NCI-H69 (cell line): ENCODE results near the gene ASTN2.
A peak's percentile ranks its signal among the peaks of the same experiment; 100 is the strongest.

ENCODE experiments used
- DNase-seq: peaks from one replicate; lab custom pipeline; 2025; lab: John Stamatoyannopoulos, UW

Gene ASTN2

DNA sequence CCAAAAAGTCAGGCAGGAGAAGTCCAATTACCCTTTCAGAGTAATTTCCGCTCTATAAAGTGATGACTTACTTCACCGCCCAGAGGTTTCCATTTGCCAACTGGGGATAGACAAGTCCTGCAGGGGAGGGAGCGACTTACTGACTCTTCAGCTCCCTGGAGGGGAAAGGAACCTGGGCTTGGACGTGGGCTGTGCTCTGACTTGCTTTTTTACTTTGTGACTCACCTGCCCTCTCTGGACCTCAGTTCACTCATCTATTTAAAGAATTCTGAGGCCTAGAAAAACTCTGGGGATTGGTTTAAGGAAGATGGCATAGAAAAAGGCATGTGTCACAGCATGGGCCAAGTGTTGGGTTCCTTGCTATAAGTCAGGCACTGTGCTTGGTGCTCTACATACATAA is 908.2 kb downstream of the ASTN2 start:
- no peak for DNase-seq

DNA sequence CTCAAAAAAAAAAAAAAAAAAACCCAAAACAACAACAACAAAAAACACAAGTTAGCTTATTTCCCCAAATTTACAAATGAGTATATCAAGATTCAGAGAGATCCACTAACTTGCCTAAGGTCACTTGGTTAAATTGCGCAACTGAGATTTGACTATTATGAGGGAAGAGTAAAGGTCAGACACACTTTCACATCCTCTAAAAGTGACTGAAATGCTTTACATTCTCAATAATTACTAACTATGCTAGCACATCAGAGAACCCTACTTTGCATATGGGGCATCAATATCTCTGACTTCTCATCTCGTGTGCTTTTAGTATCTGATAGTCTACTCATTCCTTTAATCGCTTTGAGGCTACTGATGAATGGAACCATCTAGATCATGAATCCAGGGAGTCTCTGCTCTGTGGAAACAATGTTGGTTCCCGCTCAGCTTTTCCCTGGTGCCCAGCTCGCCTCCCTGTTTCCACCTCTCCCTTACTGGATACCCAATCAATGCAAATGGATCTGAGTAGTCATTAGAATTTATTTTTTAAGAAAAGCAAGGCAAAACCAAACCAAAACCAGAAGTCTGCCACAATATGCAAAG is 909.9 kb downstream of the ASTN2 start:
- DNase-seq, result no peak

DNA sequence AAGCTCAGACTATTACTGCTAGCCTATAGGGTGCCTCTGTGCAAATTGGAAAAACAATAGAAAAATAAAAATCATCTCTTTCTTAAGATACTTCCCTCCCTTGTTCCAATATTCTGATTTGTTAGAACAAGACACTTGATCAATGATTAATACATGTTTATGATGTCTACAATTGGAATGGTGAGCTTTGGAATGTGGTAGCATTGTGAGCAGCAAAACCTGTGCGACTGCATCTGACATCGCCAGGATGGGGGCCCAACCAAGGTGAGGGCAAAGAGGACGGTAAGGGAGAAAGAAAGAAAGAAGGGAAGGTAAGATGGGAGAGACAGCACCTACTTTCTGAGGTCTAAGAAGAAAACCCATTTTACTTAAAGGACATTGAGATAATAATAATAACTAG is 910.8 kb downstream of the ASTN2 start:
- no peak for DNase-seq

DNA sequence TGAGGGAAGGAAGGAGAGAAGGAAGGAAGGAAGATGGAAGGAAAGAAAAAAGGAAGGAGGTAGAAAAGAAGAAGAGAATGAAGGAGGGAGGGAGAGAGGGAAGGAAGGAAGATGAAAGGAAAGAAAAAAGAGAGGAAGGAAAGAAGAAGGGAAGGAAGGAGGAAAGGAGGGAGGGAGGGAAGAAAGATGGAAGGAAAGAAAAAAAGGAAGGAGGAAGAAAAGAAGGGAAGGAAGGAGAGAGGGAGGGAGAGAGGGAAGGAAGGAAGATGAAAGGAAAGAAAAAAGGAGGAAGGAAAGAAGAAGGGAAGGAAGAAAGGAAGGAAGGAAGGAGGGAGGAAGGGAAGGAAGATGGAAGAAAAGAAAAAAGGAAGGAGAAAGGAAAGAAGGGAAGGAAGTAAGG is 912.1 kb downstream of the ASTN2 start:
- no peak for DNase-seq

DNA sequence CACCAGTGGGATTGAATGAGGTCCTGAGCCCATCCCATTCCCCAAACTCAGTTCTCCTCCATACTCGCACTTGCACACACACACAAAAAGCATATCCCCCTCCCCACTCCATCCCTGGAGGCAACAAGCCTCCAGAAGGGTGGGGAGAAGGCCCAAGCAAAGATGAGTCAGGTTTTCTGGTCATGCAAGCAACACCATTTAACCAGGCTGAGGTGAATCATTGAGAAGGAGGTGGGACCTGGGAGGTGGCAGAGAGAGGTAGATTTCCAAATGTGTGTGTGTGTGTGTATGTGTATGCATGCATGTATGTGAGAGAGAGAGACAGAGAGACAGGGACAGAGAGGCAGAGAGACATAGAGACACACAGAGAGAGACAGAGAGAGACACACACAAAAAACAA is 913.0 kb downstream of the ASTN2 start:
- no peak for DNase-seq

DNA sequence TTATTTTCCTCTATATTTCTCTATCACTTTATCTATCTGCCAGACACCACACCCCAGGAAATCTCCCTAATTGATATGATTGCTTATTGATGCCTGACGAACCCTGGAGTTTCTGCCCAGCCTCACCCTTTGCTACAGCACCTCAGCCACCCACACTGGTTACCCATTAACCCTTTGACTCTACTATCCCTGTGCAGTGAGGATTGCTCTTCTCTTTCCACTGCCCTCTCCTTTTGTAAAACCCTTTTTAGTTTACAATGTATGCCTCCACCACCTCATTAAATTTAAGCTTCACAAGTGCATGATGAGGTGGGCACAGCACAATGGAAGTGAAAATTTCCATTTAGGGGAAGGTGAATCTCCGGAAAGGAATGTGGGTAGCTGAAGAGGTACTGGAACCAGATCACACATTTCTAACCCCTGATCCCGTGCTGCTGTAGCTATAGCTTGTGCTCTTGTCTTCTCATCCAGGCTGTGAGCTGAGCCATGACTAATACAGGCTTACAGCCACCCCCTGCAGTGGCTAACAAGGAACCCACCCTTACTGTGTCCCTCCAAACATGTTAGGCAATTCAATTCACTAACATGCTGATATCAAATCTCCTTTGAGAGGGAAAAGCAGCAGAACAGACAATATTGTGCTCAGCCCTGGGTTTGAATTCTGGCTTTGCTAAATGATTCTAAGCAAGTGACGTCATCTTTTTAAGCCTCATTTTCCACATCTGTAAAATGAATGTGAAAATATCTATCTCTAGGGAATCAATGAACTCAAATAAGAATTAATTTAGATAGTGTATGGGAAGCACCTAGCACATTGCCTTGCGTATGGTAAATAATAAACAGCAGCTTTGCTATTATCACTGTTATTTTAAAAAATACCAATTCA is 914.6 kb downstream of the ASTN2 start:
- DNase-seq, result peak; percentile 63

DNA sequence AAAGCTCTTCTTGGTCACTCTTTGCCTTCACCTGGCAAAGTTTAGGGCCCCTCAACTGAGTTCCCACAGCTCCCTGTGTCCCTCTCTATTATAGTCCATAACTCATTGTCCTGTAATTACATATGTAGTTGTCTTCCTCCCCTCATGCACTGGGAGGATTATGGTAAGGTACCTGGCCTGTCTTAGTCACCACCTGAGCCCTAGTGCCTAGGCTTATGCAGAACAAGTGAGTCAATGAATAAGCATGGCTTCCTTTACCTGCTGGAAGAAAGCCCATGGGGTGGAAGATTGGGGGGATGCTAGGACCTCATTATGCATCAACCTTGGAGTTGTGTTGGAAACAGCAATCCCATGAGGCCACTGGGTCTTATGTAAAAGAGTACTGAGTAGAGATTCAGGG is 915.4 kb downstream of the ASTN2 start:
- no peak for DNase-seq

DNA sequence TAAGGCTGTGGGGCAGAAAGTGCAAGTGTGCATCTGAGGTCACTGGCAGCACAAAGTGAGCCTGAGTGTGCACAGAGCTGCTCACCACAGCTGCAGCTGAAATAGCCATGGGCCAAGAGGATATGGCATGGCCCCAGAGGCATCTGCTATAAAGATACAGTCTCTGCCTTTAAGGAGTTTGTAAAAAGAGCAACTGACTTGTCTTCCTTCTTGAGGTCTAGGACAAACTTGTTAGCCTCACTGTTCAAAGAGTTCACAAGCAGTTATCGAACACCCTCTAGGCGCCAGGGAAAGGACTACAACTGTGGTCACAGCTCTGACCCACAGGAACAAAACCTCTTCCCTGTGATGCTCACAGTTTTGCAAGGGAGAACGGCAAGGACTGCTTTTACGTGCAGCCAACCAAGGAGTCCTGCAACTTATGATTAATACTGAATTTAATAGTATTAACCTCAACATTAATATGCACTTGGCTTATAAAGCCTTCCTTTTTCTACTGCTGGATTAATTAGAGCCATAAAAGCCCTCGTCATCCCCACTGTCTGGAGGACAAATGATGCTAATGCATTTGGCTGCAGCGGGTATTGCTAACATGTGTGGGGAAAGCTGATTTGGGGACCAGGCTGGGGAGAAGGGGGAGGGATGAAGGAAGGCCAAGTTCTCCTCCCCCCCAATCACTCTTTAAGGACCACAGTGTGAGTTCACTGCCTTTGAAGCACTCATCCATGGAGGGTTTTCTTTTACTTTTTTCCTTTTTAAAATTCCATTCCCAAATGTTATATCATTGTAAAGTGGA is 917.6 kb downstream of the ASTN2 start:
- DNase-seq, result no peak

DNA sequence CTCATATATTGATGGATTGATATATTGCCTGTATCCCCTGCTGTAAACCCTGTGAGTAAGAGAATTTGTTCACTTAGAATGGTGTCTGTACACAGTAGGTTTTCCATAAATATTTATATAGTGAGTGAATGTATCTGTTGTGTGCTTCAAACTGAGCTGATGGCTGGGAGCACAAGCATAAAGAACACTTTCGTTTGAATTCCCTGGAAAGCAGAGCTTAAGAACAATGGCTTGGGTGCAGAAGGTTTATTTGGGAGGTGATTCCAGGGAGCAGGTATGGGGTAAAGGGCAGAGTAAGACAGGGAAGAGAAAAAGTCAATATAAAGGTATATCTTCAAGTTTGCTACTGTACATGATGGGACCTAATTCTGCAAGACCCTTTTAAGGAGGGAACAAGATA is 918.7 kb downstream of the ASTN2 start:
- DNase-seq, result no peak

DNA sequence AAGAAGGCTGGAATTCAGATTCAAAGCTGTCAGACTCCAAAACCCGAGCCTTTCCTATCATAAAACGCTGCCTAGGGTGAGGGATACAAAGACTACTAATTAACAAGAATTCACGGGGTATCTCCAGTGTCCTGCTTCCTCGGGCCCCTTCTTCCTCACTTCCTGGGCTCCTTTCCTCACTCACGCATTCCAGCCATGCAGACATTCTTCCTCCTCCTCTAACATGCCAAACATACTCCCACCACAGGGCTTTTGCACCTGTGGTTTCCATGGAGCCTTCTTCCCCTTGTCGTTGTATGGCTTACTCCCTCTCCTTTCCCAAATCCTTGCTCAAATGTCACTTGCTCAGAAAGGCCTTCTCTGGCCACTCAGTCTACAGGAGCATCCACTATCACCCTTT is 919.1 kb downstream of the ASTN2 start:
- no peak for DNase-seq

DNA sequence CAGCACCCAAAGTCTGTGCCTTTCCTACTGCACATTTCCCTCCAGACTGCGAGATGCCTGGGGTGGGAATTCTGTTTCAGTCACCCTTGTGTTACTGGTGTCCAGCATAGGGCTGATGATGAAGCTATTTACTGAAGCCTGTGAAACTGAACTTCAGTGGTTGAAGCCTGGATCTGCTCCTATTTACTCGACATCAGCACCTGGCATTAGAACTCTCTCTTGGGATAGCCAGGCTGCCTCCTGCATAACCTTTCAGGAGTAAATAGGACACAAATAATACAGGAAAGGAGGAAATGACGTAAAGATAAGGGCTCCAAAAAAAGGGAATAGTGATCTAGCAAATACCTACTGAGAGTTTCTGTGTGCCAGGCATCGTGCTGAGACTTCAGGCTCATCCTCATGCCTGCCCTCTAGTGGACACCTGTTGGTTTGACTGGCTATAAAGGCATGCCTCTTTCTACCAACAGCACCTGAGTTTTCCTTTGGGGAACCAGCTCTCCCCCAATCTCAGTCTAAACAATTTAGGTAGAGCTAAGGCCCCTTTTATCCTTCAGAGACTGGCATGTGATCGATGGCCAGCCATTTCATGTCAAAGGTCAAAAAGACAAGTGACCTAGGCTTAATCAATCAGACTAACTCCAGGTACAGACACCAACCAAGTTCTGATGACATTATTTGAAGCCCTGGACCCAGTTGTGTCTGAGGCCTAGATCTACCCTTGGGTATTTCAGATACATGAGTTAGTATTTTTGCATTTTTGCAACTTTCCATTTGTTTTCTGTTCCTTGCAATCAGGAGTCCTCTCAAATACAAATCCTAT is 919.8 kb downstream of the ASTN2 start:
- DNase-seq, result peak; percentile 60

DNA sequence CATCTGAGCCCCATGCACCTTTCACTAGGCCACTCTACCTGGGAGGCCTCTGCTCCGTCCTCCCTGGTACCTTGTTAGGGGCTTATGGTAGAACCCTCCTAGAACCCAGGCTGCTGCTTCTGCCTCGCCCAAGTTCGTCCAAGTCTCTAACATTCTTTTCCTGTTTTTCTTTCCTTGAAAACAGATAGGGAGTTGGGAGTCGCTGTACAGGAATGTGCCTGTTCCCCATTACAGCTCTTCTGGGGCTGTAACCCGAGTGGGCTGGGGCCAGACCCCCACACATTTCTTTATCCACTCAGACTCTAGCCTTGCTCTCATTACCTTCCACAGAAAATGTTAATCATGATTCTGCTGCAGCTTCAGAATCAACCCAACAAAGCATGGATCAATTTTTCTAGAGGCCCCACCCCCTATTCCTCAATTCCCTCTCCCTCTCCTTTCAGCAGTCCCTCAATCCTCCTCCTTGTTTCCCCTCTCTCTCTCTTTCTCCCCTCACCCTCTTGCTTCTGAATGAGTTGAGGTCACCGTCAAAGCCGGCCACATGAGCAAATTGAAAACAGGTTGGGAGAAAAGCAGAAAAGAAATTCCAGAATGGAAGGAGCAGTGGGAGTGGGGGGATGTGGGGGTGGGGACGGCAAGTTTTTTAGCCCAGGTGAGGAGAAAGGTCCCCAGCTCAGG is 921.5 kb downstream of the ASTN2 start:
- DNase-seq, result no peak

DNA sequence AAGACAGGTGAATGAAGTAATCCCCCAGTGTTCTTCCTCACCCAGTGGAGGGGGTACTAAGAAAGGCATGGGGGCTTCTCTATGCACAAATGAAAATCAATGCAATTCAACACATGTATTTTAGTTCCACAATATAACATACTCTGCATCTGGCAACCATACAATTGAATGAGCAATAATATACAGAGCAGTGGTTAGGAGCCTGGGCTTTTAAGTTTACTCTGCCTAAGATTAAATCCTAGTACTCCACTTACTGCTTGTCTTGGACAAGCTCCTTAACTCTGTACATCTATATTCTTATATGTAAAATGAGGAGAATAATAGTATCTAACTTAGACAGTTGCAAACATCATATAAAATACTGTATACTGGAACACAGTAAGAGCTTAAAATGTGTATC is 923.2 kb downstream of the ASTN2 start:
- no peak for DNase-seq

DNA sequence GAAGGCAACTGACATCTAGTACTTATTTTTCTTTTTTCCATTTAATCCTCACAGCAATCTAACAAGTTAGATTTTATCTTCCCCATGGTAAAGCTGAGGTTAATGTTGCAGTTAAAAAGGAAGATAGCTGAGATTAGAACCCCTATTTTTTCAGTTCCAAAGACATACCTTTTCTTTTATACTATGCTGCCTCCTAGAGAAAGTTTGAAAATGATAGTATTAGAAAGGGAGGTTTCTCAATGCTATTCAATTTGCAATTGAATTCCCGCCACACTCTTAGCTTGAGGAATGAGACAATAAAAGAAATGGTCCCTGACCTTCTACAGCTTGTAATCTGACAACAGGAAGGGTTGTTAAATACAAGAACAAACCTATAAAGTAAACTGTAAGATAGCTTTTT is 923.6 kb downstream of the ASTN2 start:
- peak; percentile 8 for DNase-seq

DNA sequence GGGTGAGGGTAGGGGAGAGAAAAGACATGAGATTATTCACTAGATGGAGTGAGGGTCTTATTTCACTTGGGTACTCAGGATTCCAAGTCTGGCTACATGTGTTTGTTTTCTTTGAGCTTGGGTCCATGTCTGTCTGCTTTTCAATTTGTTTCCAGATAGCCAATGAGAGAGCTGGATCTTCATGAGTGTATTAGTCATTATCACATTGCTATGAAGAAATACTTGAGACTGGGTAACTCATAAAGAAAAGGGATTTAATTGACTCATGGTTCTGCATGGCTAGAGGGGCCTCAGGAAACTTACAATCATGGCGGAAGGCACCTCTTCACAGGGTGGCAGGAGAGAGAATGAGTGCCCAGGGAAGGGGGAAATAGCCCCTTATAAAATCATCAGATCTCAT is 924.5 kb downstream of the ASTN2 start:
- no peak for DNase-seq

DNA sequence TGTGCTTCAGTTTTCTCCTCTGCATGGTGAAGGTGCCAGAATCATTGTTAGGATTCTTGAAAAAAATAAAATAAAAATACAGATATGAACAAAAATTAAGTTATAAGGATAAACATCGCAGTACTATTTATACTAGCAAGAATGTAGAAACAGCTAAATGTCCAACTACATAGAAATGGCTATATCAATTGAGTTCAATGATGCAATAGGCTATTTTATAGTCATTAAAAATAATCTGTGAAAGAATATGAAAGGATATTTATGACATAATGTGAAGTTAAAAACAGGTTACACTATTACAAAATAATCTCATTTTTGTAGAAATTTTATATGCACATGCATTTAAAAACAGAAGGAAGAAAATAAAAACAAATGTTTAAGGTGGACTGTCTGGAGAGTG is 926.5 kb downstream of the ASTN2 start:
- no peak for DNase-seq

DNA sequence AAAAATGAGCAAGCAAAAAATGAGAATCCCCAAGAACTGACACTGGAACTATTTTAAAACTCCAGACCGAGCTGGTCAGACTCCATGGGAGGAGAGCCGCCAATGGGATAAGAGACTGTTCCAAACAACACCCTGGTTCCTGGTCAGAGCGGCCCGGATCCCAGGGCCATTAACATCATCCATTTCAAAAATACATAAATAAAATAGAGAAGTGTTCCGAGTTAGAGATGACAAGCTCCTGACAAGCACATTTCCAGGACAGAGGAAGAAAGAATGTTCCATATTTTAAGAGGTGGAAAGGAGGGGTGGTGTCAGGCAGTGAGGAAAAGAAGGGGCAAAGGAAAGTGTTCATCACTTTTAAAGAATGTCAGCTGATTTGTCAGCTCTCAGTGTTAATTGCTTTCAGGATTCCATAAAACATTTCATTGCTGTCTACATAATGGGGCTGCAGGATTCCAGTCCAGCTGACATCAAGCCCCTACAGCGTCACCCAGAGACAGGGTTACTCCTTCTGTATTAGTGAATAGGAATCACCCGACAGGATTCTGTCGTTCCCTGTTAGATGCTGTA is 930.3 kb downstream of the ASTN2 start:
- no peak for DNase-seq

DNA sequence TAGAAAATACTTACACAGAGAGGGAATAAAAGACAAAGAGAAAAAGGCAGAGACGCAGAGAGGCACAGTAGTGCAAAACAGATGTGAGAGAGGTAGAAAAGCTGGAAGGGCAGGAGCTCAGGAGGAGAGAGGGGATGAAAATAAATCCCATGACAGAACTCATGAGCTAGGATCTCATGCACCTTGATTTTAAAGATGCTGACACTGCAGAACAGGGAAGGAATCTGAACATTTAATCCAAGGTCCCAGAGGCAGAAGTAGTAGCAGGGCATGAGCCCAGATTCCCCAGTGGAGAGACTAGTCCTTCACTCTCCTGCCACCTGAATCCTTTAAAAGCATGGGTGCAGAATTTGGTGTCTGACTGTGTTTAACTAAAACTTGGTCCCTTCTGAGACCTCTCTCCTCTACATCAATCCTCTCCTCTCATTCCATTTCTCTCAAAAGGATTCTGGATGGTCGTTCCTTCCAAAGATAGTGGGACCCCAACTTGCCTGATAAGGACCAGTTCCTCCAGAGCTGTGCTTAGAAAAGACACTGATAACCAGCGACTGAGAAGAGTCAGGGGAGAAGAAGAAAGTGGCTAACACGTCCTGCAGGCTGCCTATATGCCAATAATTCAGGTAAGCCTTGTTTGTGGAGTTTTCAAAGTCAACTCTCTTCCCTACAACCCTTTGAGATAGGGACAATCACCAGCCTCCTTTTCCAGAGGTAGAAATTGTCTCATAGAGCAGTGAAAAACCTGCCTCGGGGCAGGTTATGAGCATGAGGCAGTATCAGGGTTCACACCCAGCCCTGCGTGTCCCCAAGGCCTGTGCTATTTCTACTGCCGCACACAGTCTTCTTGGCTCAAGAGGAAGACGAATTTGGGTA is 931.0 kb downstream of the ASTN2 start:
- DNase-seq, result no peak

DNA sequence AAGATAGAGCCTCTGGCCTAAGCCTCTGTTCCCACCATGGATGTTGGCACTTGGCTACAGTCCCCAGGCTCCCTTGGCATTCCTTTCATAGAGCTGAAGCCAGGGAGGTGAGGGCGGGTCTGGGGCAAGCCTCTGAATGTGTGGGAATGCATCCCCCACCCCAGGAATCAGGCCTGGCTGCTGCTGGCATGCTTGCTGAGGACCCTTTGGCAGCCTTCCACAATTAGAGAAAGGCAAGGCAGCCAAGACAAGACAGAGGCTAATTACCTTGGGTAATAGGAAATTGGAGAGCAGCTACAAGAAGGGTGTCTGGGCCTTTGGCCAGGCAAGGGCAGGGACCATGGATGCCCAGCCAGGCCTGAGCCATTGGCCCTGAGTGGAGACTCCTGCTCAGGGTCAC is 932.1 kb downstream of the ASTN2 start:
- DNase-seq, result peak; percentile 34

DNA sequence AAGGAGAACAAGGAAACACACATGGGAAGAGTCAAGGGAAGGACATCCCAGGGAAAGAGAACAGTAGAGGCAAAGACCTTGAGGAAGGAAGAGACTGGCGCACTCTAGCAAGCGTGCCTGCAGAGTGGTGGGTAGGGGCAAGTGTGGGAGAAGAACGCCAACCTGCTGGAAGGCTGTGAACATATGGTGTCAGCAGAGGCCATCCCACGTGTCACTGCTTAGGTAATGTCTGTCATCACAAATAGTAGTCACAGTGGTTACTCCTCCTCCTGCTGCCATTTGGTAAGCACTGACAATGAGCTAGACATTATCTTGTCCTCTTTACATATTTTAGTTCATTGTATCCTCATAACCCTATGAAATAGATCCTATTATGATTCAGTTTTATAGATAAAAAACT is 934.2 kb downstream of the ASTN2 start:
- peak; percentile 31 for DNase-seq
